ENCODE data around the gene SPPL3.

GRCh38 chr12:120849765-120850164, 54.4 kb downstream of the SPPL3 start:
- TF ChIP-seq POLR2AphosphoS5 (IDR thresholded peaks at IDR 0.05; ENCODE audit: low read depth, low read length), result no peak
- no peak for TF ChIP-seq POLR2A (IDR thresholded peaks at IDR 0.05; ENCODE audit: low read depth, low read length)

All from GM12892 (cell line).